ENCODE results near the gene WNT2B. TPM values are rescaled to one million over a fixed set of nuclear protein-coding genes. Genes with fewer than 3 reads are reported as not detected.

The WNT2B gene
- total and polyA plus RNA-seq, 9 of the 15 experiments (the other 6 are each of a cell fraction or from before 2014, with no cell fraction given): 0.02 to 0.06 (median 0.04) TPM; not detected in 3

DNA sequence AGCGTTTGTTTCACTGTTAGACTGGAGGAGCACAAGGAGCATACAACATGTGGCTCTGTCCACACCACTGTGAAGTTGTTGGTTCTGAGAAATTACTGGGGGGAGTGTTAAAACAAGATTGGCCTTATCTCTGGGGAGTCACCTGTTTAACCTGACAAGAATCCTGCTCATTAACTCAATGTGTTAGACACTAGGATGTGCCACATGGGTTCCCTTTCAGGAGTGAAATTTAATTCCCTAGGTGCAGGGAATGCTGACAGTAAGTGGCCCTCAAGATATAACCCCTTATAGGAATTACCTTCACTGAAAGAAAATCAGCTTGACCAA, 45.8 kb upstream of the WNT2B start (continued):
- no peak for TF ChIP-seq KLF6 (CRISPR knock-in tag; IDR thresholded peaks at IDR 0.05; ENCODE audit: borderline replicate concordance)
- TF ChIP-seq ZNF217 (CRISPR knock-in tag; IDR thresholded peaks at IDR 0.05): no peak
- peak; percentile 45; the same call in 1 of the 2 replicates for TF ChIP-seq GATAD2A (IDR thresholded peaks at IDR 0.05)
- no peak for TF ChIP-seq BACH1 (tag; IDR thresholded peaks at IDR 0.05)
- no peak for TF ChIP-seq MYNN (IDR thresholded peaks at IDR 0.05)
- TF ChIP-seq MYNN (CRISPR knock-in tag; IDR thresholded peaks at IDR 0.05): no peak
- TF ChIP-seq SOX6 (IDR thresholded peaks at IDR 0.05): peak; percentile 52; the same call in 1 of the 2 replicates
- no peak for TF ChIP-seq HEY1 (CRISPR knock-in tag; IDR thresholded peaks at IDR 0.05; ENCODE audit: borderline replicate concordance)
- no peak for TF ChIP-seq NELFE (IDR thresholded peaks at IDR 0.05; ENCODE audit: insufficient read depth, insufficient read length)
- no peak for TF ChIP-seq BRD4 (IDR thresholded peaks at IDR 0.05)
- no peak for TF ChIP-seq NR2F6 (CRISPR knock-in tag; IDR thresholded peaks at IDR 0.05)
- TF ChIP-seq, protein P1, sequence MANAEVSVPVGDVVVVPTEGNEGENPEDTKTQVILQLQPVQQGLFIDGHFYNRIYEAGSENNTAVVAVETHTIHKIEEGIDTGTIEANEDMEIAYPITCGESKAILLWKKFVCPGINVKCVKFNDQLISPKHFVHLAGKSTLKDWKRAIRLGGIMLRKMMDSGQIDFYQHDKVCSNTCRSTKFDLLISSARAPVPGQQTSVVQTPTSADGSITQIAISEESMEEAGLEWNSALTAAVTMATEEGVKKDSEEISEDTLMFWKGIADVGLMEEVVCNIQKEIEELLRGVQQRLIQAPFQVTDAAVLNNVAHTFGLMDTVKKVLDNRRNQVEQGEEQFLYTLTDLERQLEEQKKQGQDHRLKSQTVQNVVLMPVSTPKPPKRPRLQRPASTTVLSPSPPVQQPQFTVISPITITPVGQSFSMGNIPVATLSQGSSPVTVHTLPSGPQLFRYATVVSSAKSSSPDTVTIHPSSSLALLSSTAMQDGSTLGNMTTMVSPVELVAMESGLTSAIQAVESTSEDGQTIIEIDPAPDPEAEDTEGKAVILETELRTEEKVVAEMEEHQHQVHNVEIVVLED (CRISPR knock-in tag; IDR thresholded peaks at IDR 0.05): no peak

DNA sequence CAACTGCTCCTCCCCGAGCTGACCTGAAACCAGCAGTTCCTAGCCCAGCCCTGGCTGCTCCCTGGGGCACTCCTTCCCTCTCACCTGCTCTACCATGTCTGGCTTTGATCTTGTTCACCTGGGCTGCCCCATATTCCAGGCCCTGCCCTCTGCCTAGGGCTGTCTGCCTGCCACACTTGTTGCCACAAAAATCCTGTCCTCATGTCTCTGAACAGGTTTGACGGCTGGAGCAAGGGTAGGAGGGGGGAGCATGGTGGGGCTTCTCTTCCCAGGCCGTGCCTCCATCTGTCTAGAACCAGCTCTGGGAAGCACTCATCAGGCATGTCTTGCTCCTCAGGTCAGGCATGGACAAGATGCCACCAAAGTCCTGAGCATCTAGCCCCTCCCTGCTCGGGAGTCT, 44.3 kb upstream of the WNT2B start:
- no peak overlapping the region for H3K27ac ChIP-seq (ENCODE audit: extremely low read depth, low read depth, low read length)
- ATAC-seq: no peak
- H3K79me2 ChIP-seq (ENCODE audit: control insufficient read depth, insufficient read depth, low read length): no peaks in the 10 kb centered on the region
- in situ Hi-C loops (cut with MboI): loop anchor here (5.0 kb wide), 1 partner anchor 72 kb away; no protein-coding TSS in a partner anchor
- H4K20me1 ChIP-seq (replicated peaks; ENCODE audit: control insufficient read depth, insufficient read depth, low read length): no peaks in the 10 kb centered on the region
- POLR2A ChIA-PET: interaction anchor here (0.9 to 3.3 kb wide), 3 partner anchors 11 to 74 kb away, joined by 4 to 11 read pairs (median 4); no protein-coding TSS in a partner anchor
- TF ChIP-seq PYGO2 (tag; IDR thresholded peaks at IDR 0.05): no peak
- TF ChIP-seq ZNF830 (CRISPR knock-in tag; IDR thresholded peaks at IDR 0.05): no peak
- no peak for TF ChIP-seq SMARCE1 (IDR thresholded peaks at IDR 0.05)
- TF ChIP-seq POLR2A (conservative IDR thresholded peaks at IDR 0.05): no peak
- no peak for FAIRE-seq
- CTCF ChIA-PET (ENCODE audit: low intra/inter-chr PET ratio): interaction anchor here (3.4 kb wide), 1 partner anchor 73 kb away, joined by 25 read pairs; no protein-coding TSS in a partner anchor
- no peaks in the 10 kb centered on the region for H3K9me3 ChIP-seq (replicated peaks; ENCODE audit: control insufficient read depth, insufficient read depth, low read depth, low read length)
- H3K4me2 ChIP-seq (ENCODE audit: insufficient read depth, low read length): no peak overlapping the region
- no peak overlapping the region for H3K4me3 ChIP-seq
- no peak for DNase-seq (ENCODE audit: extremely low read depth in 1 of 4, low spot score in 3 of 4)
- BruUV-seq (replicated peaks): no TSS peak
- intact Hi-C loops (cut with micrococcal nuclease): loop anchor here (5.0 to 10.0 kb wide), 2 partner anchors 153 to 240 kb away; partner anchors contain the start of genes CAPZA1, RHOC and ST7L
- no peaks in the 10 kb centered on the region for H3K9me1 ChIP-seq (ENCODE audit: control insufficient read depth, insufficient read depth, low read length)
- no peak overlapping the region for H3K9ac ChIP-seq (ENCODE audit: insufficient read depth in 1 of 2, low read depth in 2 of 2, low read length in 2 of 2)
- peaks cover 14 to 23% of the 10 kb centered on the region in 2 experiments for H3K4me1 ChIP-seq (replicated peaks in 1 of 2; ENCODE audit: control insufficient read depth in 2 of 2, insufficient read depth in 2 of 2, low read length in 2 of 2)
- no peak overlapping the region for H2AFZ ChIP-seq (ENCODE audit: low read depth, low read length)
- 44% methylated on average over 4 of the region's 4 CpGs for WGBS (ENCODE audit: insufficient coverage, low coverage, missing lambda C conversion rate)
- H3K36me3 ChIP-seq (ENCODE audit: control insufficient read depth, insufficient read depth, low read length): no peaks in the 10 kb centered on the region
- peaks cover 0 to 3% of the 10 kb centered on the region in 2 experiments; a peak in 1 of 5 replicates for H3K27me3 ChIP-seq (ENCODE audit: control insufficient read depth in 2 of 2, insufficient read depth in 2 of 2, low read length in 2 of 2)

All from K562 (cell line).